Psoas muscle (tissue), 8 donors: Measurements from ENCODE around the gene CPT1B. TPM values are rescaled to one million over a fixed set of nuclear protein-coding genes. Genes with fewer than 3 reads are reported as not detected.
A peak's percentile ranks its signal among the peaks of the same experiment; 100 is the strongest.

Experiments
- ATAC-seq, 4 donors: fragments of 200-7000 bp; cut with Tn5 transposase; one replicate each; pipeline ENCODE4 v1.9.1; 2020; ENCODE audit warnings: moderate library complexity in 3 of 4, mild to moderate bottlenecking in 2 of 4
- DNase-seq, 2 donors: peaks; one replicate each; pipeline ENCODE4 v3.0.0-alpha.2; 2020
- H3K27ac ChIP-seq: fragments of 200-600 bp; one replicate; pipeline ENCODE4 v1.8.0; 2022
- H3K27me3 ChIP-seq, 3 donors: fragments of 200-600 bp in 1 of 3; one replicate each; pipeline versions ENCODE4 v1.6.1 to v1.8.0; 2013 to 2022; ENCODE audit warnings: low read length in 2 of 3, mild to moderate bottlenecking in 2 of 3, moderate library complexity in 1 of 3; ENCODE audit not compliant: insufficient read depth in 3 of 3
- H3K36me3 ChIP-seq, 2 donors: fragments of 200-600 bp in 1 of 2; one replicate each; pipeline versions ENCODE4 v1.6.1 to v1.8.0; 2013 to 2022; ENCODE audit warnings: low read depth in 1 of 2, mild to moderate bottlenecking in 1 of 2, moderate library complexity in 1 of 2; ENCODE audit not compliant: insufficient read depth in 1 of 2
- H3K4me1 ChIP-seq: fragments of 200-600 bp; one replicate; pipeline ENCODE4 v1.8.0; 2022
- H3K4me3 ChIP-seq: fragments of 200-600 bp; one replicate; pipeline ENCODE4 v1.8.0; 2022; ENCODE audit warnings: mild to moderate bottlenecking
- H3K9me3 ChIP-seq: fragments of 200-600 bp; one replicate; pipeline ENCODE4 v1.8.0; 2022
- WGBS, 3 donors: extraction: QIAGEN DNeasy Blood & Tissue Kit; methylation state at CpG; one replicate each; pipeline versions ENCODE4 v1.1.6 to v1.1.7; 2013; 5-methylcytosine and 5-hydroxymethylcytosine counted together
- intact Hi-C, 2 donors: fragments of 100-400 bp; cut with DNase I; formaldehyde crosslinking; loops; one replicate each; pipeline versions ENCODE4 v1.11.0 to v1.14.2; 2022
- polyA plus RNA-seq, 3 donors: library from polyadenylated mRNA; stranded (reverse); fragments of 200-250 nt; gene quantifications; one replicate each; pipeline ENCODE4 v1.2.3, GENCODE V29; 2013
- total RNA-seq, 4 donors: library from RNA; stranded (reverse); fragmentation: NEBNext Ultra II Directional in 2 of 4; extraction: Animal tissue kit (Norgen Biotek cat#: 25700) in 2 of 4; gene quantifications; one replicate each; pipeline versions ENCODE4 v1.2.1 to v1.2.4, GENCODE V29; 2021 to 2023
- TF ChIP-seq, protein P1 (sequence below): fragments of 200-600 bp; IDR thresholded peaks from one replicate; pipeline ENCODE4 v1.8.0; 2022; ENCODE audit warnings: antibody characterized with exemption
- donor health status: healthy with polysubstance abuse.
- donor health status: DM: no; HTN: no; CAD: no; lungs with moderate emphysema.
- donor health status: Bipolar disorder and iron deficiency.
- donor health status: healthy.
- donor health status: DM: yes; HTN: yes; CAD: no.
- donor health status: DM: no; HTN: no; CAD: no.
- donor health status: DM: no; HTN: no; CAD: no.
- donor health status: DM: yes; HTN: yes; CAD: no.

Gene CPT1B
- total and polyA plus RNA-seq, 7 donors = 57.4 to 144 (median 87.6) TPM

DNA sequence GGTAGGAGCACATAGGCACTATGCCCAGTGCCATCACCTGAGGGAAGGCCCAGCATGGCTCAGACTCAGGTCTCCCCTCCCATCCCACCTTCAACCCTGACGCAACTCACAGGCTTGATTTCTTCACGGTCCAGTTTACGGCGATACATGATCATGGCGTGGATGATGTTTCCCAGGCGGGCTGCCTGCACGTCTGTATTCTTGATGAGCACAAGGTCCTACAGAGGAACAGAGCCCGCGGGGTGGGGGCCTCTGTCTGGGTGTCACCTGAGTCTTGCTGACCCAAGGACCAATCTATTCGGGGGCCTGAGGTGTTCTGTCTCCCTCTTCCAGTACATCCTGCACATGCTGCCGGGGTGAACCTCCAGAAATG, 3.9 kb downstream of the CPT1B start:
- H3K36me3 ChIP-seq = peaks cover 0 to 77% of the 10 kb centered on the region in 2 donors
- H3K4me1 ChIP-seq = peaks cover 22% of the 10 kb centered on the region
- 76 to 81% (median 76%) methylated on average over 11 of the region's 11 CpGs for WGBS, 3 donors
- no peak overlapping the region for H3K27ac ChIP-seq
- no peaks in the 10 kb centered on the region for H3K27me3 ChIP-seq
- H3K9me3 ChIP-seq = no peaks in the 10 kb centered on the region
- H3K4me3 ChIP-seq = no peak overlapping the region
- ATAC-seq (no peak), DNase-seq (no peak)
- TF ChIP-seq, protein P1, sequence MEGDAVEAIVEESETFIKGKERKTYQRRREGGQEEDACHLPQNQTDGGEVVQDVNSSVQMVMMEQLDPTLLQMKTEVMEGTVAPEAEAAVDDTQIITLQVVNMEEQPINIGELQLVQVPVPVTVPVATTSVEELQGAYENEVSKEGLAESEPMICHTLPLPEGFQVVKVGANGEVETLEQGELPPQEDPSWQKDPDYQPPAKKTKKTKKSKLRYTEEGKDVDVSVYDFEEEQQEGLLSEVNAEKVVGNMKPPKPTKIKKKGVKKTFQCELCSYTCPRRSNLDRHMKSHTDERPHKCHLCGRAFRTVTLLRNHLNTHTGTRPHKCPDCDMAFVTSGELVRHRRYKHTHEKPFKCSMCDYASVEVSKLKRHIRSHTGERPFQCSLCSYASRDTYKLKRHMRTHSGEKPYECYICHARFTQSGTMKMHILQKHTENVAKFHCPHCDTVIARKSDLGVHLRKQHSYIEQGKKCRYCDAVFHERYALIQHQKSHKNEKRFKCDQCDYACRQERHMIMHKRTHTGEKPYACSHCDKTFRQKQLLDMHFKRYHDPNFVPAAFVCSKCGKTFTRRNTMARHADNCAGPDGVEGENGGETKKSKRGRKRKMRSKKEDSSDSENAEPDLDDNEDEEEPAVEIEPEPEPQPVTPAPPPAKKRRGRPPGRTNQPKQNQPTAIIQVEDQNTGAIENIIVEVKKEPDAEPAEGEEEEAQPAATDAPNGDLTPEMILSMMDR = no peak
- intact Hi-C loops = no loop called here

DNA sequence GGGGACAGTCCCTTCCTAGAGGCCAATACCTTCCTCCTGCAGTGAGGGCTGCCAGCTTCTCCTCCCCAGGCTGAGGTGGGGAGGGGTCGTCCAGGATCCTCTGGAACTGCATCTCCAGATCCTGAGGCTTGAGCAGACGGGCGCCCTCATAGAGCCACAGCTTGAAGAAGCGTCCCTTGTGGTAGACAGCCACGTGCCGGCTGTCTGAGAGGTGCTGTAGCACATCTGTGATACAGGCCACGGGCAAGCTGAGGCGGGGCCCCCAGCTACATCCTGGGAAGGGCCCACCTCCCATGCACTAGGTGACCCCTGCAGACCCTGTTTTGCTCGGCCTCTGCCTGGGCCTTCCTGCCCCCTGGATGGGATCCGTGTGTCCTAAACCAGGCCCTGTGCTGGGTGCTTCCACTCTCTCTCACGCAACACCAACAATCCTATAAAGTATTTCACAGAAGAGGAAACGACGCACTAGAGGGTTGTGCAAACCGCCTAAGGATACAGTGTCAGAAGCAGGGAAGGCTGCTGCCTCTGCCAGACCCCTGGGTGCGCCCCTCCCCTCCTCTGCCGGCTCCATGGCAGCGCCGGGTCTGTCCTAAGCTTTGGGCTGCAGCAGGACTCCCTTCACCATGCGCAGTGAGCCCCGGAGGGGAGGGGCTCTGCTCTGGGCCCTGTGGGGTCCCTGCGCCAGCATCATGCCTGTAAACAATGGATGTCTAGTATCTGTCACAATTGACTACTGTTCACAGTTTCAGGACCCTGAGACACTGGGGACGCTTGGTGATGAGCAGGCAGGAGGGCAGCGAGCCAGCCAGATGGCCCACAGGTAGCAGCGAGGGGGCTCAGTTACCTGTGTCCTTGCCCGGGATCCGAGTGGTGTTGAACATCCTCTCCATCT, 4.5 kb downstream of the CPT1B start:
- H3K27me3 ChIP-seq = no peaks in the 10 kb centered on the region
- 81 to 85% (median 83%) methylated on average over 23 to 26 of the region's 26 CpGs for WGBS, 3 donors
- intact Hi-C loops = no loop called here
- no peak overlapping the region for H3K27ac ChIP-seq
- peaks cover 17% of the 10 kb centered on the region for H3K4me1 ChIP-seq
- no peak overlapping the region for H3K4me3 ChIP-seq
- TF ChIP-seq, protein P1 = no peak
- no peak for DNase-seq
- no peaks in the 10 kb centered on the region for H3K9me3 ChIP-seq
- peaks cover 0 to 78% of the 10 kb centered on the region in 2 donors for H3K36me3 ChIP-seq
- no peak for ATAC-seq

DNA sequence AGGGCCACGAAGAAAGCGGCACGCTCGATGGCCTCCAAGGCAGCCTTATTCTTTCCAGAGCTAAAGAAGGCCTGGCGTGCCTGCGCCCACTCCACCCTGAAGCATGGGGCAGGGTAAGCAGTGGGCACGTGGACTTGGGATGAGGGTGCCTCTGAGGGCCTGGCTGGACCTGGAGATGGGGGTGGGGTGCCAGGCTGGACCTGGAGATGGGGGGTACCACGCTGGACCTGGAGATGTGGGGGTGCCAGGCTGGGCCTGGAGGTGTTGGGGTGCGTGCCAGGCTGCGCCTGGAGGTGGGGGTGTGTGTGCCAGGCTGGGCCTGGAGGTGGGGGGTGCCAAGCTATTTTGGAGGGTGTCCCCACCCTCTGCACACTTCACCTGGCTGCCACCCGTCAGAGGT, 5.3 kb downstream of the CPT1B start:
- no peak for ATAC-seq
- 71 to 89% (median 85%) methylated on average over 11 of the region's 11 CpGs for WGBS, 3 donors
- DNase-seq = no peak
- intact Hi-C loops = no loop called here
- Histone ChIP-seq H3K27ac (no peak overlapping the region), H3K4me1 (peaks cover 13% of the 10 kb centered on the region), H3K9me3 (no peaks in the 10 kb centered on the region), H3K27me3 (no peaks in the 10 kb centered on the region), H3K36me3 (peaks cover 0 to 86% of the 10 kb centered on the region in 2 donors), H3K4me3 (no peak overlapping the region)
- TF ChIP-seq, protein P1 = no peak

DNA sequence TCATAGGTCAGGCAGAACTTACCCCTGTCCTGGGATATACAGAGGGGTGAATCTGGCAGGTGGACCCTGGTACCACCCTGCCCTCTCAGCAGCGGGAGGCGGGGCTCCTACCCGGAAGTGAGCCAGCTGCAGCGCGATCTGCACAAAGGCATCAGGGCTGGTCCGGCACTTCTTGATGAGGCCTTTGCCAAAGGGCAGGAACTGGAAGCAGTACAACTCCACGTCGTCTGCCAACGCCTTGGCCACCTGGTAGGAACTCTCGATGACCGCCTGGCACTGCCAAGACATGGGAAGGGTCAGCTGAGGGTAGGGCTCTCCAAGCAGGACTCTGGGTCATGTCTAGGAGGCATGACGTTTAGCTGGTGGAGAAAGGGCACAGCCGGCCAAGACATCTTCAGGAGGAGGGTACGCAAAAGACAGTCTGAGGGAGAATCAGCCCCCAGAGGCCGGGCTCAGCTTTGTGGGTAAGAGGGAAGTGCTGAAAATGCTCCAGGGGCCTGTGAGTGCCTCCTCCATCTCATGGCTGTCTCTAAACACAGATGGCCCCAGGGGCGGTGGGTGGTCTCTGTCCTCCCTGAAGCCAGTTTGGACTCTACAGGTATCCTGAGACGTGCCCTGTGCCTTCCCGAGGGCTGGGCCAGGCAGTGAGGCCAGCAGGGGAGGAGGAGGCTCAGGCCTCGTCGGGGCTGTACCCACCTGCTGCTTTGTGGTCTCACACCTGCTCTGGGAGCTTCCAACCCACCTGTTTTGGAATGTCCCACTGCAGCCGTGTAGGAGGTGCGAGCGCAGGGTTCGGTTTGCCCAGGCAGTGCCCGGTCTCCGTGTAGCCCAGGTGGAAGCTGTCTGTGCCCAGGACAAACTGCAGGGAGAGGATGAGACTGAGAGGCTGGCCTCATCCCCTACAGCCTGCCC, 6.7 kb downstream of the CPT1B start:
- peak in 1 of 2 donors; percentile 88 for DNase-seq
- peak; percentile 38 to 83 (median 81) for ATAC-seq
- WGBS, 3 donors = 45 to 60% (median 50%) methylated on average over 26 of the region's 26 CpGs

More for the DNA sequence above, 6.7 kb downstream of the CPT1B start:
- H3K27me3 ChIP-seq = no peaks in the 10 kb centered on the region
- H3K9me3 ChIP-seq = no peaks in the 10 kb centered on the region
- H3K4me1 ChIP-seq = peaks cover 7% of the 10 kb centered on the region
- TF ChIP-seq, protein P1 = no peak
- intact Hi-C loops = no loop called here
- no peak overlapping the region for H3K4me3 ChIP-seq
- peaks cover 0 to 86% of the 10 kb centered on the region in 2 donors for H3K36me3 ChIP-seq
- H3K27ac ChIP-seq = peak overlapping the region; percentile 36
